Activated naive CD8-positive, alpha-beta T cell treated with anti-CD3 and anti-CD28 coated beads, Interleukin-2, amount 50 U/mL, for 24 hours (primary cell): ENCODE measurements around the gene TMSB4X.
"Not testable (repeated sequence)": the region's sequence is repeated elsewhere in the genome, so short reads cannot be mapped to it uniquely, and the experiment has no call there.

ENCODE experiments used
- ATAC-seq: fragments of 150-1000 bp; cut with Tn5 transposase; one replicate; pipeline ENCODE4 v1.10.0; 2021
- DNase-seq: peaks from one replicate; pipeline ENCODE4 v3.0.0; 2021
- H3K27ac Mint-ChIP-seq: one replicate; pipeline ENCODE4 v1.8.0; 2021; ENCODE audit warnings: mild to moderate bottlenecking, mixed read lengths
- H3K27me3 Mint-ChIP-seq: one replicate; pipeline ENCODE4 v1.8.0; 2021; ENCODE audit warnings: mixed read lengths
- H3K36me3 Mint-ChIP-seq: one replicate; pipeline ENCODE4 v1.8.0; 2021; ENCODE audit warnings: low read depth, mixed read lengths
- H3K4me1 Mint-ChIP-seq: one replicate; pipeline ENCODE4 v1.8.0; 2021; ENCODE audit warnings: mixed read lengths
- H3K4me3 Mint-ChIP-seq: one replicate; pipeline ENCODE4 v1.8.0; 2021; ENCODE audit warnings: mild to moderate bottlenecking, moderate library complexity, mixed read lengths
- H3K9me3 Mint-ChIP-seq: one replicate; pipeline ENCODE4 v1.8.0; 2021; ENCODE audit warnings: mixed read lengths

The TMSB4X gene

GRCh38 chrX:12976819-12977732 is 2.2 kb downstream of the TMSB4X start:
- DNase-seq, ATAC-seq, H3K27me3 Mint-ChIP-seq, H3K9me3 Mint-ChIP-seq: not testable (repeated sequence)
- Mint-ChIP-seq H3K36me3 (peaks cover 33% of the 10 kb centered on the region), H3K4me1 (peaks cover 49% of the 10 kb centered on the region), H3K27ac (peak overlapping the region; percentile 96), H3K4me3 (peak overlapping the region; percentile 92)

- H3K4me3 Mint-ChIP-seq: peak overlapping the region; percentile 92
- peaks cover 51% of the 10 kb centered on the region for H3K4me1 Mint-ChIP-seq
- DNase-seq (no peak), ATAC-seq (no peak)
- peaks cover 33% of the 10 kb centered on the region for H3K36me3 Mint-ChIP-seq
- H3K9me3 Mint-ChIP-seq: no peaks in the 10 kb centered on the region
- peak overlapping the region; percentile 96 for H3K27ac Mint-ChIP-seq
- no peaks in the 10 kb centered on the region for H3K27me3 Mint-ChIP-seq
Measured at GRCh38 chrX:12977761-12978204, 2.9 kb downstream of the TMSB4X start.

- peaks cover 33% of the 10 kb centered on the region for H3K36me3 Mint-ChIP-seq
- no peaks in the 10 kb centered on the region for H3K27me3 Mint-ChIP-seq
- H3K4me1 Mint-ChIP-seq: peaks cover 52% of the 10 kb centered on the region
- H3K9me3 Mint-ChIP-seq: no peaks in the 10 kb centered on the region
- peak; percentile 66 for DNase-seq
- H3K4me3 Mint-ChIP-seq: peak overlapping the region; percentile 92
- H3K27ac Mint-ChIP-seq: peak overlapping the region; percentile 96
- peak; percentile 62 for ATAC-seq
Measured at GRCh38 chrX:12978205-12979025, 3.5 kb downstream of the TMSB4X start.

GRCh38 chrX:12979026-12979607 is 4.2 kb downstream of the TMSB4X start:
- Mint-ChIP-seq H3K27ac (peak overlapping the region; percentile 96), H3K9me3 (no peaks in the 10 kb centered on the region), H3K4me1 (peaks cover 59% of the 10 kb centered on the region), H3K4me3 (peak overlapping the region; percentile 92), H3K27me3 (no peaks in the 10 kb centered on the region), H3K36me3 (peaks cover 33% of the 10 kb centered on the region)
- no peak for DNase-seq
- ATAC-seq: no peak

GRCh38 chrX:12979616-12980015 is 4.7 kb downstream of the TMSB4X start:
- Mint-ChIP-seq H3K36me3 (peaks cover 32% of the 10 kb centered on the region), H3K27me3 (no peaks in the 10 kb centered on the region), H3K4me3 (peak overlapping the region; percentile 92), H3K4me1 (peaks cover 64% of the 10 kb centered on the region), H3K27ac (peak overlapping the region; percentile 96), H3K9me3 (no peaks in the 10 kb centered on the region)
- DNase-seq: no peak
- ATAC-seq: no peak

- Mint-ChIP-seq H3K36me3 (peaks cover 28% of the 10 kb centered on the region), H3K27ac (peak overlapping the region; percentile 96), H3K4me1 (peaks cover 68% of the 10 kb centered on the region), H3K4me3 (peak overlapping the region; percentile 92)
- H3K27me3 Mint-ChIP-seq, ATAC-seq, DNase-seq, H3K9me3 Mint-ChIP-seq: not testable (repeated sequence)
Measured at GRCh38 chrX:12980039-12980438, 5.1 kb downstream of the TMSB4X start.

GRCh38 chrX:12981880-12982279 is 7.0 kb downstream of the TMSB4X start:
- Mint-ChIP-seq H3K27ac (peak overlapping the region; percentile 90), H3K4me1 (peaks cover 82% of the 10 kb centered on the region), H3K4me3 (peak overlapping the region; percentile 59), H3K9me3 (no peaks in the 10 kb centered on the region), H3K27me3 (no peaks in the 10 kb centered on the region), H3K36me3 (peaks cover 15% of the 10 kb centered on the region)
- ATAC-seq (no peak), DNase-seq (no peak)

GRCh38 chrX:12984603-12985319 is 9.9 kb downstream of the TMSB4X start:
- Mint-ChIP-seq H3K36me3 (peaks cover 2% of the 10 kb centered on the region), H3K4me1 (peaks cover 86% of the 10 kb centered on the region), H3K4me3 (peak overlapping the region; percentile 68), H3K27me3 (no peaks in the 10 kb centered on the region), H3K27ac (peak overlapping the region; percentile 98), H3K9me3 (no peaks in the 10 kb centered on the region)
- DNase-seq: peak; percentile 49
- ATAC-seq: peak; percentile 79

GRCh38 chrX:12985331-12985730 is 10.4 kb downstream of the TMSB4X start:
- DNase-seq (no peak), ATAC-seq (peak; percentile 21)
- peak overlapping the region; percentile 68 for H3K4me3 Mint-ChIP-seq
- peaks cover 88% of the 10 kb centered on the region for H3K4me1 Mint-ChIP-seq
- no peaks in the 10 kb centered on the region for H3K9me3 Mint-ChIP-seq
- no peaks in the 10 kb centered on the region for H3K27me3 Mint-ChIP-seq
- peaks cover 2% of the 10 kb centered on the region for H3K36me3 Mint-ChIP-seq
- H3K27ac Mint-ChIP-seq: peak overlapping the region; percentile 98

GRCh38 chrX:12986164-12986779 is 11.4 kb downstream of the TMSB4X start:
- Mint-ChIP-seq H3K27me3 (no peaks in the 10 kb centered on the region), H3K36me3 (peaks cover 2% of the 10 kb centered on the region), H3K4me3 (peak overlapping the region; percentile 63), H3K9me3 (no peaks in the 10 kb centered on the region), H3K27ac (peak overlapping the region; percentile 98), H3K4me1 (peaks cover 88% of the 10 kb centered on the region)
- DNase-seq (no peak), ATAC-seq (no peak)

- Mint-ChIP-seq H3K27ac (peak overlapping the region; percentile 98), H3K4me1 (peaks cover 88% of the 10 kb centered on the region), H3K4me3 (peak overlapping the region; percentile 63), H3K27me3 (no peaks in the 10 kb centered on the region), H3K36me3 (peaks cover 2% of the 10 kb centered on the region), H3K9me3 (no peaks in the 10 kb centered on the region)
- DNase-seq (no peak), ATAC-seq (no peak)
Measured at GRCh38 chrX:12986886-12987285, 12.0 kb downstream of the TMSB4X start.

- ATAC-seq (no peak), DNase-seq (no peak)
- no peaks in the 10 kb centered on the region for H3K9me3 Mint-ChIP-seq
- H3K4me3 Mint-ChIP-seq: no peak overlapping the region
- H3K27ac Mint-ChIP-seq: no peak overlapping the region
- peaks cover 2% of the 10 kb centered on the region for H3K36me3 Mint-ChIP-seq
- H3K27me3 Mint-ChIP-seq: no peaks in the 10 kb centered on the region
- H3K4me1 Mint-ChIP-seq: peaks cover 86% of the 10 kb centered on the region
Measured at GRCh38 chrX:12987340-12987739, 12.4 kb downstream of the TMSB4X start.

GRCh38 chrX:12987900-12988594 is 13.1 kb downstream of the TMSB4X start:
- no peak overlapping the region for H3K4me3 Mint-ChIP-seq
- no peaks in the 10 kb centered on the region for H3K27me3 Mint-ChIP-seq
- peaks cover 86% of the 10 kb centered on the region for H3K4me1 Mint-ChIP-seq
- peaks cover 2% of the 10 kb centered on the region for H3K36me3 Mint-ChIP-seq
- DNase-seq (no peak), ATAC-seq (no peak)
- no peak overlapping the region for H3K27ac Mint-ChIP-seq
- H3K9me3 Mint-ChIP-seq: no peaks in the 10 kb centered on the region
